Type B pancreatic cell (in vitro differentiated cells): ENCODE data around the gene SLC22A23. TPM values are rescaled to one million over a fixed set of nuclear protein-coding genes. Genes with fewer than 3 reads are reported as not detected.

Experiments
- DNase-seq: peaks from one replicate; pipeline ENCODE4 v3.0.0; 2021; ENCODE audit warnings: mixed read lengths; ENCODE audit not compliant: unreplicated experiment; ENCODE audit errors: extremely low spot score
- H3K27ac Mint-ChIP-seq: 2 replicates; pipeline ENCODE4 v1.8.0; 2021; ENCODE audit warnings: mild to moderate bottlenecking, mixed read lengths
- H3K27me3 Mint-ChIP-seq: 2 replicates; pipeline ENCODE4 v1.8.0; 2021; ENCODE audit warnings: mixed read lengths
- H3K36me3 Mint-ChIP-seq: 2 replicates; pipeline ENCODE4 v1.8.0; 2021; ENCODE audit warnings: mixed read lengths
- H3K4me1 Mint-ChIP-seq: one replicate; pipeline ENCODE4 v1.8.0; 2021; ENCODE audit warnings: mixed read lengths; ENCODE audit not compliant: unreplicated experiment
- H3K4me3 Mint-ChIP-seq: 2 replicates; pipeline ENCODE4 v1.8.0; 2021; ENCODE audit warnings: mild to moderate bottlenecking, mixed read lengths
- H3K9me3 Mint-ChIP-seq: 2 replicates; pipeline ENCODE4 v1.8.0; 2021; ENCODE audit warnings: mixed read lengths
- total RNA-seq: library from RNA; stranded (reverse); gene quantifications from 2 replicates; pipeline ENCODE4 v1.2.1, GENCODE V29; 2021; ENCODE audit warnings: low replicate concordance
- TF ChIP-seq, protein P1 (sequence below): fragments of 200-600 bp; sonication (generic); conservative IDR thresholded peaks from 2 replicates; pipeline ENCODE4 v1.5.0; 2021; ENCODE audit warnings: antibody characterized with exemption, mild to moderate bottlenecking

SLC22A23 gene
- total RNA-seq, 1 donor from 2014 or later = 36.6 TPM

DNA sequence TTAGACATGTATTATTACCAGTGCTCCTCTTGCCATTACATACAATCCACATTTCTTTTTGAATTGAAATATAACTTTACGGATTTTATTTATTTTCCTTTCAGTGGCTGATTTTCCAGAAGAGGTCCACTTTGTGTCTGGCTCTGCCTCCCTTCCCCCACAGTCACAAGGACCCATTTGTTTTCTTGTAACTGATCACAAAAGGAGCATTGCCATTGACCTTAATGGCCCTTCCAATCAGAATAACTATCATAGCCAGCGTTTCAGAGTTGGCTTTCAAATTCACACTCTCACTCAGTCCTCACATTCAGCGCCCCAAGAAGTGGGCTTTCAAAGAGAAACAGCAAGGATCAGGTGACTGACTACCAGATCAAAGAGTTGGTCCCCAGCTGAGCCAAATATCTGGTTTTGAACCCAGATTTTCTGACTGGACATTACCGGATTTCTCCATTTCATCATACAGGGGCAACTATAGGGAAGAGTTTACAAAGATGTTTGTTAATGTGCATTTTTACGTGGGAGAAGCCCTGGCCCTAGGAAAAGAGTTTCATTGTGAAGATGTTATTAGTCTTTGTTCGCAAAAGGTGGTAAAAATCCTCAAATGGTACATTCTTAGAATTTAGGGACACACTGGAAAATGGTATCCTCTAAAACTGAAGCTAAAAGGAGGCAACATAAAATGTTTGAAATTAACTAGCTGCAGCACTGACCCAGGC is 2.0 kb upstream of the SLC22A23 start:
- peaks cover 7% of the 10 kb centered on the region for H3K9me3 Mint-ChIP-seq
- H3K4me3 Mint-ChIP-seq = peak overlapping the region; percentile 89
- TF ChIP-seq, protein P1, sequence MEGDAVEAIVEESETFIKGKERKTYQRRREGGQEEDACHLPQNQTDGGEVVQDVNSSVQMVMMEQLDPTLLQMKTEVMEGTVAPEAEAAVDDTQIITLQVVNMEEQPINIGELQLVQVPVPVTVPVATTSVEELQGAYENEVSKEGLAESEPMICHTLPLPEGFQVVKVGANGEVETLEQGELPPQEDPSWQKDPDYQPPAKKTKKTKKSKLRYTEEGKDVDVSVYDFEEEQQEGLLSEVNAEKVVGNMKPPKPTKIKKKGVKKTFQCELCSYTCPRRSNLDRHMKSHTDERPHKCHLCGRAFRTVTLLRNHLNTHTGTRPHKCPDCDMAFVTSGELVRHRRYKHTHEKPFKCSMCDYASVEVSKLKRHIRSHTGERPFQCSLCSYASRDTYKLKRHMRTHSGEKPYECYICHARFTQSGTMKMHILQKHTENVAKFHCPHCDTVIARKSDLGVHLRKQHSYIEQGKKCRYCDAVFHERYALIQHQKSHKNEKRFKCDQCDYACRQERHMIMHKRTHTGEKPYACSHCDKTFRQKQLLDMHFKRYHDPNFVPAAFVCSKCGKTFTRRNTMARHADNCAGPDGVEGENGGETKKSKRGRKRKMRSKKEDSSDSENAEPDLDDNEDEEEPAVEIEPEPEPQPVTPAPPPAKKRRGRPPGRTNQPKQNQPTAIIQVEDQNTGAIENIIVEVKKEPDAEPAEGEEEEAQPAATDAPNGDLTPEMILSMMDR = no peak
- DNase-seq = no peak
- H3K27ac Mint-ChIP-seq = no peak overlapping the region
- peaks cover 6% of the 10 kb centered on the region for H3K27me3 Mint-ChIP-seq
- peaks cover 16% of the 10 kb centered on the region for H3K4me1 Mint-ChIP-seq
- H3K36me3 Mint-ChIP-seq = no peaks in the 10 kb centered on the region

DNA sequence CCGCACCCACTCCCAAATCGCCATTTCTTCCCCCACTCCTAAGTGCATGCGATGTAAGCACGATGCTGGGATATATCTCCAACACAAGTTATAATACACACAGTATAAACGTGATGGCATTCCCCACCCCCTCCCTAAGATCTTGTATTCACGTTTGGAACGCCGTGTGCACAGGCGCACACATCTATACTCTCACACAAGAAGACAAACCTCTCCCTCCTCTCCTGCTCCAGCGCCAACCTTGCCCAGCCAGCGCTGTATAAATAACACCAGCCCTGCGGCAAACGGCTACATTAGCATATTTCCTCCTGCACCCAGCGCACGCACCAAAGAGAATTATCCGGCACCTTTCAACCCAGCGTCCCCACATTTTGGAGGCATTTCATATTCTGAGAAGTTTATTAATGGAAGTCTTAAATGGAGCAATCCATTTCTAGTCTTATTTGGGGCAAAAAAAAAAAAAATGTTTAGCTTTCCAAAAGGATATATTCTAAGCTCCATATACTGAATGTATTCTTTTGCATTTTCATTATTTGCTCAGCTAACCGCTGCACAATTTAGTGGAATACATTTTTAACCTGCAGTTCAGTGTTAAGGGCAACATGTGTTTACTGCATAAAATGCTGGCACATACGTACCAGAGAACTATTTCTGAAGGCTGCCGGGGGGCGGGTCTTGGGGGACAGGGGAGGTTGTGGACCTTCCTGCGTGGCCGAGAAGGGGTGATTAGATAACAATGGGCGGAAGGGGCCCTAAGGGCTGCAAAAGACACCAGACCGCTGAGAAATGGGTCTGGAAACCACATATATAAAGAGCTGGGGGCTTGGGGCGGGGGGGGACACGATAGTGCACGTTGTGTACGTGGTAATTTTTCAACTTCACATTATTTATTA is 1.1 kb upstream of the SLC22A23 start:
- Mint-ChIP-seq H3K4me1 (peaks cover 16% of the 10 kb centered on the region), H3K4me3 (peak overlapping the region; percentile 89), H3K36me3 (no peaks in the 10 kb centered on the region), H3K27me3 (peaks cover 6% of the 10 kb centered on the region), H3K9me3 (peaks cover 3% of the 10 kb centered on the region), H3K27ac (peak overlapping the region; percentile 59)
- TF ChIP-seq, protein P1 = no peak
- no peak for DNase-seq

DNA sequence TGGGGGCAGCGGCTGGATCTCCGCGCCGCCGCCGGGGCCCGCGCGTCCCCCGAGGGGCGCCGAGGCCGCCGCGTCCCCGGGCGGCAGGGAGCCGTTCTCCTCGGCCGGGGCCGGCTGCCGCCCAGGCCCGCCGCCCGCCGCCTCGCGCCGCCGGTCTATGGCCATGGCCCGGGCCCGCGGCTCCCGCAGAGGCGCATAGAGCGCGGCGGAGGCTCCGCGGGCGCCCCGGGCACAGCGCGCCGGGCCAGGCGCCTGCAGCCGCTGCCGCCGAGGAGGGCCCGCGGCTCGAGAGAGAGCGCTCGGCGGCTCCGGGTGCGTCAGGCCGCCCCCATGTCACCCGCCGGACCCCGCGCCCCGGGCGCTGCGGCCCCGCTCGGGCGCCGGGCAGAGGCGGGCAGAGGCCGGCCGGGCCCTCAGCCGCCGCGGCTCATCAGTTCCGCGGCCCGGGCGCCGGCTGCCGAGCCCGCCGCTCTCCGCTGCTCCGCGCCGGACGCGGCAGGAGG is 404 bp downstream of the SLC22A23 start:
- DNase-seq = no peak
- Mint-ChIP-seq H3K9me3 (no peaks in the 10 kb centered on the region), H3K4me1 (peaks cover 16% of the 10 kb centered on the region), H3K4me3 (no peak overlapping the region), H3K36me3 (peaks cover 5% of the 10 kb centered on the region), H3K27me3 (peaks cover 6% of the 10 kb centered on the region), H3K27ac (no peak overlapping the region)
- TF ChIP-seq, protein P1 = no peak

DNA sequence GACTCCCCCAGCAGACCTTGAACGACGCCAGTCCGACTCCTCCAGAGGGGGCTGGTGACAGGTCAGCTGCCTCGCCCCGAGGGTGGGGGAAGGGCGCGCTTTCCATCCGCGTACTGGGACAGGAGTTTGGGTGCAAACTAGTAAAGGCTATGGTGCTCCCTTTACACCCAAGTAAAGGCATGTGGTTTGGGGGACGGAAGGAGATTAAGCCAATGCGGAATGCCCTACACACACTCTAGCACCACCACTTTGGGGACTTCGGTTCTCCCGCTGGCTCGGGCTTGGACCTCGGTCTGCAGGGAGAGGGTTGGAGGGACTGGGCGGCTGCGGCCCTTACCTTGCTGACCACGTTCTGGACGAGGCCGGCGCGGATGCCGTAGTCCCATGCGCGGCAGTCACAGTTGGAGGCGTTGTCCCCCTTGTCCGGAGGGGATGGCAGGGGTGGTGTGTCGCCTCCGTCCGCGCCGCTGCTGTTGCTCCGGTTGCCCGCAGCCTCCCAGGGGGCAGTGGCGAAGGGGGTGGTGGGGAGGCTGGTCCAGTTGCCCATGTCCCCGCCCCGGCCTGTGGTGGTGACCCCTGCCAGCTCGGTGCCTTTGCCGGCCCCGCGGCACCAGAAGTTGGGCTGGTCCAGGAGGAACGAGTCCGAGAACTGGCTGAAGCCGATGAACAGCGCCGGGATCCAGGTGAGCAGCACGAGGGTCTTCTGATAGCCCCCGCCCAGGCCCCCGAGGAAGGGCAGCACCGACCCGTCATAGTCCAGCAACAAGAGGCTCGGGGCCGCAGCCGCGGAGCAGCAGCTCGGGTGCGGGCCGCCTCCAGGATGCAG is 1.1 kb downstream of the SLC22A23 start:
- peaks cover 5% of the 10 kb centered on the region for H3K36me3 Mint-ChIP-seq
- H3K9me3 Mint-ChIP-seq = no peaks in the 10 kb centered on the region
- peaks cover 6% of the 10 kb centered on the region for H3K27me3 Mint-ChIP-seq
- H3K27ac Mint-ChIP-seq = no peak overlapping the region
- TF ChIP-seq, protein P1 = no peak
- H3K4me1 Mint-ChIP-seq = peaks cover 16% of the 10 kb centered on the region
- H3K4me3 Mint-ChIP-seq = no peak overlapping the region
- no peak for DNase-seq

DNA sequence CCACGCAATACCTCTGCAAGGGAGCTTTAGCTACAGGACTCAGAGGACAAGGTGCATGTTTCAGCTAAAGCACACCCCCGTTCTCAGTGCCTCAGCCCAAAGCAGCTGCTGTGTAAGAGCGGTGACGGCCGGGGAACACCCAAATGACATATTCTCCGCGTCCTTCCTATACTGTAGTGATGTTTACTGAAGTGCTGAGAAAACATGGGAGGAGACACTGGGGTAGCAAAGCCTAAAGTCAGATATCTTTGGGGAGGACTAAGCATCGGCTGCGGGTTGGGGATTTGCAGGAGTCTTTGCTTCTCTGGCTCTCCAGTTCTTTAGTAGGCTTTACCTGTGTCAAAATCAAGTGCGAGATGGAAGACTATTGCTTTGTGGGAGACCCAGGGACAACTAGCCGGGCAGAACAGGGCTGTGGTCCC is 1.7 kb downstream of the SLC22A23 start:
- H3K27me3 Mint-ChIP-seq = peaks cover 6% of the 10 kb centered on the region
- H3K36me3 Mint-ChIP-seq = peaks cover 5% of the 10 kb centered on the region
- H3K4me3 Mint-ChIP-seq = no peak overlapping the region
- TF ChIP-seq, protein P1 = no peak
- peaks cover 16% of the 10 kb centered on the region for H3K4me1 Mint-ChIP-seq
- DNase-seq = no peak
- H3K27ac Mint-ChIP-seq = no peak overlapping the region
- no peaks in the 10 kb centered on the region for H3K9me3 Mint-ChIP-seq
